Neural cell (in vitro differentiated cells): ENCODE results near the gene KCND2. TPM values are rescaled to one million over a fixed set of nuclear protein-coding genes. Genes with fewer than 3 reads are reported as not detected.

ENCODE experiments used
- H2AFZ ChIP-seq: fragments of 200-600, 300-800 bp; sonication (generic), shearing (Covaris generic); 2 replicates; pipeline ENCODE4 v1.6.0; 2014; ENCODE audit warnings: low read depth, mild to moderate bottlenecking, antibody characterized with exemption, low read length, moderate library complexity
- H3F3A ChIP-seq: fragments of 200-600 bp; shearing (Covaris generic); 2 replicates; pipeline ENCODE4 v1.6.1; 2016; ENCODE audit warnings: mild to moderate bottlenecking, moderate library complexity, mixed read lengths, antibody characterized with exemption, low read length; ENCODE audit not compliant: insufficient read depth, poor library complexity, severe bottlenecking
- H3K27ac ChIP-seq: fragments of 200-600, 300-800 bp; sonication (generic), shearing (Covaris generic); 2 replicates; pipeline ENCODE4 v1.5.1; 2014; ENCODE audit warnings: mild to moderate bottlenecking, low read length, moderate library complexity
- H3K27me3 ChIP-seq: fragments of 300-800, 200-600 bp; sonication (generic), shearing (Covaris generic); 2 replicates; pipeline ENCODE4 v1.6.0; 2014; ENCODE audit warnings: mild to moderate bottlenecking, low read depth, low read length, moderate library complexity; ENCODE audit not compliant: insufficient read depth
- H3K36me3 ChIP-seq: fragments of 300-800, 200-600 bp; sonication (generic), shearing (Covaris generic); 2 replicates; pipeline ENCODE4 v1.5.1; 2014; ENCODE audit warnings: mild to moderate bottlenecking, antibody characterized with exemption, low read length, moderate library complexity; ENCODE audit not compliant: insufficient read depth
- H3K4me2 ChIP-seq: fragments of 300-800, 200-600 bp; sonication (generic), shearing (Covaris generic); 2 replicates; pipeline ENCODE4 v1.6.0; 2014; ENCODE audit warnings: mild to moderate bottlenecking, low read length
- H3K4me3 ChIP-seq: fragments of 300-800, 200-600 bp; sonication (generic), shearing (Covaris generic); 2 replicates; pipeline ENCODE4 v1.5.1; 2014; ENCODE audit warnings: mild to moderate bottlenecking, low read length, moderate library complexity
- H3K79me2 ChIP-seq: fragments of 200-600 bp; shearing (Covaris generic); replicated peaks from 2 replicates; pipeline ENCODE4 v1.6.0; 2014; ENCODE audit warnings: mild to moderate bottlenecking, low read length, moderate library complexity; ENCODE audit not compliant: insufficient read depth
- H3K9ac ChIP-seq: fragments of 300-800, 200-600 bp; sonication (generic), shearing (Covaris generic); 2 replicates; pipeline ENCODE4 v1.6.1; 2016; ENCODE audit warnings: mild to moderate bottlenecking, low read length, mixed read lengths
- H3K9me2 ChIP-seq: fragments of 200-600 bp; shearing (Covaris generic); 2 replicates; pipeline ENCODE4 v1.6.1; 2016; ENCODE audit warnings: mild to moderate bottlenecking, low read length, mixed read lengths; ENCODE audit not compliant: insufficient read depth
- H3K9me3 ChIP-seq: fragments of 200-600, 300-800 bp; sonication (generic), shearing (Covaris generic); 2 replicates; pipeline ENCODE4 v1.6.1; 2016; ENCODE audit warnings: mild to moderate bottlenecking, mixed run types, low read length, moderate library complexity, mixed read lengths
- H4K20me1 ChIP-seq: fragments of 200-600 bp; shearing (Covaris generic); 2 replicates; pipeline ENCODE4 v1.6.1; 2016; ENCODE audit warnings: mild to moderate bottlenecking, mixed run types; ENCODE audit not compliant: insufficient read depth
- CTCF ChIP-seq: fragments of 450-650 bp; IDR thresholded peaks from 2 replicates; pipeline ENCODE4 v1.5.1; 2014; ENCODE audit warnings: antibody characterized with exemption, mild to moderate bottlenecking, moderate library complexity; ENCODE audit not compliant: poor library complexity, severe bottlenecking
- EP300 ChIP-seq: fragments of 450-650 bp; conservative IDR thresholded peaks from 2 replicates; pipeline ENCODE4 v1.6.1; 2014; ENCODE audit warnings: antibody characterized with exemption, mild to moderate bottlenecking, moderate library complexity; ENCODE audit not compliant: poor library complexity, severe bottlenecking
- EZH2 ChIP-seq: fragments of 200-600, 300-800 bp; shearing (Covaris generic), sonication (generic); IDR thresholded peaks from 2 replicates; pipeline ENCODE4 v1.6.1; 2014; ENCODE audit warnings: antibody characterized with exemption, low read length, borderline replicate concordance, mild to moderate bottlenecking; ENCODE audit not compliant: insufficient read depth, poor library complexity, severe bottlenecking
- MXI1 ChIP-seq: fragments of 450-650 bp; conservative IDR thresholded peaks from 2 replicates; pipeline ENCODE4 v1.6.1; 2014; ENCODE audit warnings: antibody characterized with exemption, mild to moderate bottlenecking; ENCODE audit not compliant: poor library complexity, severe bottlenecking
- POLR2AphosphoS5 ChIP-seq: IDR thresholded peaks from 2 replicates; pipeline ENCODE4 v1.6.1; 2012
- RAD21 ChIP-seq: fragments of 450-650 bp; conservative IDR thresholded peaks from 2 replicates; pipeline ENCODE4 v1.6.1; 2014; ENCODE audit warnings: antibody characterized with exemption, mild to moderate bottlenecking, moderate library complexity
- REST ChIP-seq: IDR thresholded peaks from 2 replicates; pipeline ENCODE4 v1.6.1; 2012; ENCODE audit warnings: borderline replicate concordance
- SMC3 ChIP-seq: fragments of 450-650 bp; conservative IDR thresholded peaks from 2 replicates; pipeline ENCODE4 v1.6.1; 2014; ENCODE audit warnings: antibody characterized with exemption, mild to moderate bottlenecking, moderate library complexity; ENCODE audit not compliant: poor library complexity
- TAF1 ChIP-seq: IDR thresholded peaks from 2 replicates; pipeline ENCODE4 v1.6.1; 2012; ENCODE audit warnings: low read depth
- polyA plus RNA-seq: library from polyadenylated mRNA; depleted of rRNA; stranded (reverse); fragments of >200 nt; gene quantifications from 2 replicates; pipeline ENCODE4 v1.2.3, GENCODE V29; 2014

KCND2 gene
- polyA plus RNA-seq, 1 donor from 2014 or later: 11.0 TPM

- no peaks in the 10 kb centered on the region for H3K36me3 ChIP-seq
- no peaks in the 10 kb centered on the region for H3K9me2 ChIP-seq
- no peaks in the 10 kb centered on the region for H3K27me3 ChIP-seq
- no peaks in the 10 kb centered on the region for H3K79me2 ChIP-seq
- H3K27ac ChIP-seq: no peak overlapping the region
- no peak overlapping the region for H3K9ac ChIP-seq
- H4K20me1 ChIP-seq: no peaks in the 10 kb centered on the region
- no peaks in the 10 kb centered on the region for H3F3A ChIP-seq
- TF ChIP-seq EZH2 (no peak), POLR2AphosphoS5 (no peak), EP300 (no peak), TAF1 (no peak), MXI1 (no peak), CTCF (no peak), RAD21 (no peak)
- H3K4me3 ChIP-seq: no peak overlapping the region
- H3K4me2 ChIP-seq: no peak overlapping the region
- H2AFZ ChIP-seq: no peak overlapping the region
- H3K9me3 ChIP-seq: no peaks in the 10 kb centered on the region
These were observed 144.4 kb downstream of the KCND2 start for GRCh38 chr7:120417244-120417979.

GRCh38 chr7:120421151-120421651 is 148.2 kb downstream of the KCND2 start:
- Histone ChIP-seq H4K20me1 (no peaks in the 10 kb centered on the region), H3K36me3 (no peaks in the 10 kb centered on the region), H3K9me3 (no peaks in the 10 kb centered on the region), H3K4me3 (peak overlapping the region; percentile 37), H3K79me2 (no peaks in the 10 kb centered on the region), H2AFZ (no peak overlapping the region), H3K27ac (peak overlapping the region; percentile 20), H3K27me3 (no peaks in the 10 kb centered on the region), H3K4me2 (peak overlapping the region; percentile 34), H3K9me2 (no peaks in the 10 kb centered on the region), H3F3A (no peaks in the 10 kb centered on the region), H3K9ac (no peak overlapping the region)
- TF ChIP-seq POLR2AphosphoS5 (peak; percentile 67), EZH2 (no peak), TAF1 (no peak), RAD21 (no peak), EP300 (peak; percentile 89), MXI1 (no peak)

GRCh38 chr7:120431016-120431415 is 158.0 kb downstream of the KCND2 start:
- Histone ChIP-seq H3K4me2 (no peak overlapping the region), H4K20me1 (no peaks in the 10 kb centered on the region), H3F3A (no peaks in the 10 kb centered on the region), H3K27ac (no peak overlapping the region), H3K36me3 (no peaks in the 10 kb centered on the region), H3K9ac (no peak overlapping the region), H3K79me2 (no peaks in the 10 kb centered on the region), H3K27me3 (no peaks in the 10 kb centered on the region), H3K4me3 (no peak overlapping the region), H3K9me3 (no peaks in the 10 kb centered on the region), H3K9me2 (no peaks in the 10 kb centered on the region), H2AFZ (no peak overlapping the region)
- TF ChIP-seq CTCF (no peak), POLR2AphosphoS5 (no peak), RAD21 (no peak), REST (no peak), MXI1 (no peak), EP300 (no peak), SMC3 (no peak), EZH2 (no peak), TAF1 (no peak)
